Osteocyte (in vitro differentiated cells): ENCODE data around the gene ADGRA1. TPM values are rescaled to one million over a fixed set of nuclear protein-coding genes. Genes with fewer than 3 reads are reported as not detected.
"Not testable (repeated sequence)": the region's sequence is repeated elsewhere in the genome, so short reads cannot be mapped to it uniquely, and the experiment has no call there.

Experiments
- DNase-seq: peaks from one replicate; pipeline ENCODE4 v3.0.0; 2021; ENCODE audit warnings: mixed read lengths; ENCODE audit not compliant: unreplicated experiment; ENCODE audit errors: extremely low spot score
- H3K27ac Mint-ChIP-seq: one replicate; pipeline ENCODE4 v1.8.0; 2021; ENCODE audit warnings: mild to moderate bottlenecking, mixed read lengths; ENCODE audit not compliant: unreplicated experiment
- H3K27me3 Mint-ChIP-seq: one replicate; pipeline ENCODE4 v1.8.0; 2021; ENCODE audit warnings: mixed read lengths; ENCODE audit not compliant: unreplicated experiment
- H3K36me3 Mint-ChIP-seq: one replicate; pipeline ENCODE4 v1.8.0; 2021; ENCODE audit warnings: mixed read lengths; ENCODE audit not compliant: unreplicated experiment
- H3K4me1 Mint-ChIP-seq: one replicate; pipeline ENCODE4 v1.8.0; 2021; ENCODE audit warnings: mixed read lengths; ENCODE audit not compliant: unreplicated experiment
- H3K4me3 Mint-ChIP-seq: one replicate; pipeline ENCODE4 v1.8.0; 2021; ENCODE audit warnings: mild to moderate bottlenecking, moderate library complexity, mixed read lengths; ENCODE audit not compliant: unreplicated experiment
- H3K9me3 Mint-ChIP-seq: one replicate; pipeline ENCODE4 v1.8.0; 2021; ENCODE audit warnings: mixed read lengths; ENCODE audit not compliant: unreplicated experiment
- CTCF ChIP-seq: fragments of 200-600 bp; sonication (generic); IDR thresholded peaks from 2 replicates; pipeline ENCODE4 v1.5.0; 2021; ENCODE audit warnings: antibody characterized with exemption, mild to moderate bottlenecking, moderate library complexity
- total RNA-seq: library from RNA; stranded (reverse); gene quantifications from 2 replicates; pipeline ENCODE4 v1.2.1, GENCODE V29; 2021

The ADGRA1 gene
- total RNA-seq, 1 donor from 2014 or later, result not detected

GRCh38 chr10:133143546-133143945, 55.8 kb downstream of the ADGRA1 start:
- no peak overlapping the region for H3K27ac Mint-ChIP-seq
- H3K4me3 Mint-ChIP-seq, result no peak overlapping the region
- peaks cover 15% of the 10 kb centered on the region for H3K9me3 Mint-ChIP-seq
- peaks cover 2% of the 10 kb centered on the region for H3K36me3 Mint-ChIP-seq
- peaks cover 18% of the 10 kb centered on the region for H3K27me3 Mint-ChIP-seq
- TF ChIP-seq CTCF, result no peak
- H3K4me1 Mint-ChIP-seq, result no peaks in the 10 kb centered on the region
- DNase-seq, result no peak

GRCh38 chr10:133144771-133145170, 57.0 kb downstream of the ADGRA1 start:
- no peak overlapping the region for H3K4me3 Mint-ChIP-seq
- H3K9me3 Mint-ChIP-seq, result peaks cover 15% of the 10 kb centered on the region
- H3K27ac Mint-ChIP-seq, result no peak overlapping the region
- H3K27me3 Mint-ChIP-seq, result peaks cover 21% of the 10 kb centered on the region
- DNase-seq, result no peak
- peaks cover 2% of the 10 kb centered on the region for H3K36me3 Mint-ChIP-seq
- no peak for TF ChIP-seq CTCF
- no peaks in the 10 kb centered on the region for H3K4me1 Mint-ChIP-seq

GRCh38 chr10:133150226-133150625, 62.5 kb downstream of the ADGRA1 start:
- Mint-ChIP-seq H3K27me3 (peaks cover 56% of the 10 kb centered on the region), H3K27ac (no peak overlapping the region), H3K4me1 (no peaks in the 10 kb centered on the region), H3K36me3 (peaks cover 2% of the 10 kb centered on the region), H3K4me3 (no peak overlapping the region), H3K9me3 (peaks cover 15% of the 10 kb centered on the region)
- no peak for DNase-seq
- TF ChIP-seq CTCF, result no peak

GRCh38 chr10:133150656-133151055, 62.9 kb downstream of the ADGRA1 start:
- no peak for DNase-seq
- no peaks in the 10 kb centered on the region for H3K4me1 Mint-ChIP-seq

GRCh38 chr10:133151071-133151470, 63.3 kb downstream of the ADGRA1 start:
- H3K27ac Mint-ChIP-seq, result not testable (repeated sequence)

More at GRCh38 chr10:133150656-133151055, 62.9 kb downstream of the ADGRA1 start:
- Mint-ChIP-seq H3K27me3 (peaks cover 56% of the 10 kb centered on the region), H3K4me3 (no peak overlapping the region), H3K9me3 (peaks cover 15% of the 10 kb centered on the region), H3K27ac (no peak overlapping the region), H3K36me3 (peaks cover 2% of the 10 kb centered on the region)
- TF ChIP-seq CTCF, result no peak

GRCh38 chr10:133151543-133151972, 63.8 kb downstream of the ADGRA1 start:
- H3K4me1 Mint-ChIP-seq, result no peaks in the 10 kb centered on the region
- H3K9me3 Mint-ChIP-seq, result peaks cover 15% of the 10 kb centered on the region
- no peak overlapping the region for H3K4me3 Mint-ChIP-seq
- H3K27ac Mint-ChIP-seq, result no peak overlapping the region
- DNase-seq, result no peak
- peaks cover 2% of the 10 kb centered on the region for H3K36me3 Mint-ChIP-seq
- peaks cover 53% of the 10 kb centered on the region for H3K27me3 Mint-ChIP-seq
- no peak for TF ChIP-seq CTCF

More at GRCh38 chr10:133151071-133151470, 63.3 kb downstream of the ADGRA1 start:
- not testable (repeated sequence) for H3K4me3 Mint-ChIP-seq, DNase-seq, H3K36me3 Mint-ChIP-seq, H3K4me1 Mint-ChIP-seq
- peaks cover 15% of the 10 kb centered on the region for H3K9me3 Mint-ChIP-seq
- peaks cover 56% of the 10 kb centered on the region for H3K27me3 Mint-ChIP-seq
